WTC11 (cell line): Measurements from ENCODE around the gene PCDHGA1. TPM values are rescaled to one million over a fixed set of nuclear protein-coding genes. Genes with fewer than 3 reads are reported as not detected.
"Not testable (repeated sequence)": the region's sequence is repeated elsewhere in the genome, so short reads cannot be mapped to it uniquely, and the experiment has no call there.

Experiments
- ATAC-seq: fragments of 200-7000 bp; cut with Tn5 transposase; 2 replicates; pipeline ENCODE4 v1.10.0; 2021; ENCODE audit warnings: mild to moderate bottlenecking, moderate library complexity
- CTCF ChIA-PET: fragments of 300-600 bp; sonication (Branson Sonifier 250); formaldehyde crosslinking; loops from one replicate; lab custom pipeline; 2021; ENCODE audit warnings: antibody characterized with exemption; lab: Charles Lee
- POLR2A ChIA-PET: fragments of 350-600 bp; sonication (Branson Sonifier 250); formaldehyde crosslinking; loops from one replicate; lab custom pipeline; 2021; ENCODE audit warnings: antibody characterized with exemption; lab: Charles Lee
- DNase-seq: peaks from one replicate; pipeline ENCODE4 v3.0.0; 2021; ENCODE audit warnings: low spot score
- H3K27ac Mint-ChIP-seq: 2 replicates; pipeline ENCODE4 v1.8.0; 2021; ENCODE audit warnings: mixed read lengths
- H3K27me3 Mint-ChIP-seq: 2 replicates; pipeline ENCODE4 v1.8.0; 2021; ENCODE audit warnings: low read depth, mild to moderate bottlenecking, moderate library complexity, mixed read lengths
- H3K36me3 Mint-ChIP-seq: 2 replicates; pipeline ENCODE4 v1.8.0; 2021; ENCODE audit warnings: mixed read lengths
- H3K4me1 Mint-ChIP-seq: 2 replicates; pipeline ENCODE4 v1.8.0; 2022; ENCODE audit warnings: mixed read lengths
- H3K4me3 Mint-ChIP-seq: 2 replicates; pipeline ENCODE4 v1.8.0; 2021; ENCODE audit warnings: mild to moderate bottlenecking, moderate library complexity, mixed read lengths
- H3K9me3 Mint-ChIP-seq: 2 replicates; pipeline ENCODE4 v1.8.0; 2021; ENCODE audit warnings: mixed read lengths
- ATF1 ChIP-seq: sonication (generic); formaldehyde crosslinking; IDR thresholded peaks from 2 replicates; pipeline ENCODE4 v1.8.1; 2023; ENCODE audit warnings: mild to moderate bottlenecking, moderate library complexity, missing genetic modification reagents
- CREB1 ChIP-seq: sonication (generic); formaldehyde crosslinking; IDR thresholded peaks from 2 replicates; pipeline ENCODE4 v1.8.0; 2023; ENCODE audit warnings: mild to moderate bottlenecking, missing genetic modification reagents
- EMX1 ChIP-seq: fragments of 250-450 bp; sonication (Bioruptor Pico); IDR thresholded peaks from 2 replicates; pipeline ENCODE4 v1.8.0; 2021; ENCODE audit warnings: mild to moderate bottlenecking
- FOXP1 ChIP-seq: sonication (generic); formaldehyde crosslinking; IDR thresholded peaks from 2 replicates; pipeline ENCODE4 v1.8.0; 2022; ENCODE audit warnings: missing genetic modification reagents, mild to moderate bottlenecking, moderate library complexity, borderline replicate concordance
- GRHL2 ChIP-seq: fragments of 250-450 bp; sonication (Bioruptor Pico); IDR thresholded peaks from 2 replicates; pipeline ENCODE4 v1.8.0; 2022; ENCODE audit warnings: mild to moderate bottlenecking, moderate library complexity; ENCODE audit not compliant: insufficient replicate concordance, severe bottlenecking
- GTF2I ChIP-seq: fragments of 250-450 bp; sonication (Bioruptor Pico); conservative IDR thresholded peaks from 2 replicates; pipeline ENCODE4 v1.4.0; 2021; ENCODE audit warnings: mild to moderate bottlenecking
- NR1H2 ChIP-seq: sonication (generic); formaldehyde crosslinking; IDR thresholded peaks from 2 replicates; pipeline ENCODE4 v1.9.0; 2021; ENCODE audit warnings: mild to moderate bottlenecking, moderate library complexity, missing genetic modification reagents
- SP1 ChIP-seq: sonication (generic); formaldehyde crosslinking; conservative IDR thresholded peaks from 2 replicates; pipeline ENCODE4 v1.8.1; 2022; ENCODE audit warnings: missing genetic modification reagents
- TCF7 ChIP-seq: sonication (generic); formaldehyde crosslinking; IDR thresholded peaks from 2 replicates; pipeline ENCODE4 v1.8.0; 2022; ENCODE audit warnings: mild to moderate bottlenecking, low read depth, missing genetic modification reagents, moderate library complexity
- TEAD1 ChIP-seq: sonication (generic); formaldehyde crosslinking; IDR thresholded peaks from 2 replicates; pipeline ENCODE4 v1.8.0; 2022; ENCODE audit warnings: mild to moderate bottlenecking, missing genetic modification reagents
- total RNA-seq: library from RNA; stranded (reverse); gene quantifications from 3 replicates; pipeline ENCODE4 v1.2.3, GENCODE V29; 2021
- TF ChIP-seq, protein P1 (sequence below): sonication (generic); formaldehyde crosslinking; IDR thresholded peaks from 2 replicates; pipeline ENCODE4 v1.8.0; 2022; ENCODE audit warnings: mild to moderate bottlenecking, missing genetic modification reagents
- TF ChIP-seq, protein P2 (sequence below): fragments of 250-450 bp; sonication (Bioruptor Pico); IDR thresholded peaks from 2 replicates; pipeline ENCODE4 v1.9.0; 2021; ENCODE audit warnings: mild to moderate bottlenecking, borderline replicate concordance
- TF ChIP-seq, protein P3 (sequence below): sonication (generic); formaldehyde crosslinking; IDR thresholded peaks from 2 replicates; pipeline ENCODE4 v1.8.1; 2022; ENCODE audit warnings: low read depth, mild to moderate bottlenecking, moderate library complexity, missing genetic modification reagents, borderline replicate concordance
- TF ChIP-seq, protein P4 (sequence below): fragments of 250-450 bp; sonication (Bioruptor Pico); IDR thresholded peaks from 2 replicates; pipeline ENCODE4 v2.1.2; 2022; ENCODE audit warnings: mild to moderate bottlenecking, moderate library complexity
- TF ChIP-seq, protein P5 (sequence below): sonication (generic); formaldehyde crosslinking; IDR thresholded peaks from 2 replicates; pipeline ENCODE4 v1.8.1; 2022; ENCODE audit warnings: mild to moderate bottlenecking, moderate library complexity, missing genetic modification reagents
- TF ChIP-seq, protein P6 (sequence below): sonication (generic); formaldehyde crosslinking; IDR thresholded peaks from 2 replicates; pipeline ENCODE4 v1.8.0; 2023; ENCODE audit warnings: missing genetic modification reagents
- TF ChIP-seq, protein P7 (sequence below): sonication (generic); formaldehyde crosslinking; IDR thresholded peaks from 2 replicates; pipeline ENCODE4 v1.8.0; 2022; ENCODE audit warnings: mild to moderate bottlenecking, missing genetic modification reagents

Gene PCDHGA1
- total RNA-seq, 1 experiment from 2014 or later, result 1.5 TPM

DNA sequence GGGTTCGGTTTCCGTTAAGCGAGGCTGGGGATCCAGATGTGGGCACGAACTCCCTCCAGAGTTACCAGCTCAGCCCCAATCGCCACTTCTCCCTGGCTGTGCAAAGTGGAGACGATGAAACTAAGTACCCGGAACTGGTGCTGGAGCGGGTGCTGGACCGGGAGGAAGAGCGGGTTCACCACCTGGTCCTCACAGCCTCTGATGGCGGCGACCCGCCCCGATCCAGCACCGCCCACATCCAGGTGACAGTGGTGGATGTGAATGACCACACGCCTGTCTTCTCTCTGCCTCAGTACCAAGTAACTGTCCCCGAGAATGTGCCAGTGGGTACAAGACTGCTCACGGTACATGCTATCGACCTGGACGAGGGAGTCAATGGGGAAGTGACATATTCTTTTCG lies 53.0 kb downstream of the PCDHGA1 start (continued):
- TF ChIP-seq, protein P1, sequence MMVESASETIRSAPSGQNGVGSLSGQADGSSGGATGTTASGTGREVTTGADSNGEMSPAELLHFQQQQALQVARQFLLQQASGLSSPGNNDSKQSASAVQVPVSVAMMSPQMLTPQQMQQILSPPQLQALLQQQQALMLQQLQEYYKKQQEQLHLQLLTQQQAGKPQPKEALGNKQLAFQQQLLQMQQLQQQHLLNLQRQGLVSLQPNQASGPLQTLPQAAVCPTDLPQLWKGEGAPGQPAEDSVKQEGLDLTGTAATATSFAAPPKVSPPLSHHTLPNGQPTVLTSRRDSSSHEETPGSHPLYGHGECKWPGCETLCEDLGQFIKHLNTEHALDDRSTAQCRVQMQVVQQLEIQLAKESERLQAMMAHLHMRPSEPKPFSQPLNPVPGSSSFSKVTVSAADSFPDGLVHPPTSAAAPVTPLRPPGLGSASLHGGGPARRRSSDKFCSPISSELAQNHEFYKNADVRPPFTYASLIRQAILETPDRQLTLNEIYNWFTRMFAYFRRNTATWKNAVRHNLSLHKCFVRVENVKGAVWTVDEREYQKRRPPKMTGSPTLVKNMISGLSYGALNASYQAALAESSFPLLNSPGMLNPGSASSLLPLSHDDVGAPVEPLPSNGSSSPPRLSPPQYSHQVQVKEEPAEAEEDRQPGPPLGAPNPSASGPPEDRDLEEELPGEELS (CRISPR knock-in tag), result no peak
- TF ChIP-seq, protein P2, sequence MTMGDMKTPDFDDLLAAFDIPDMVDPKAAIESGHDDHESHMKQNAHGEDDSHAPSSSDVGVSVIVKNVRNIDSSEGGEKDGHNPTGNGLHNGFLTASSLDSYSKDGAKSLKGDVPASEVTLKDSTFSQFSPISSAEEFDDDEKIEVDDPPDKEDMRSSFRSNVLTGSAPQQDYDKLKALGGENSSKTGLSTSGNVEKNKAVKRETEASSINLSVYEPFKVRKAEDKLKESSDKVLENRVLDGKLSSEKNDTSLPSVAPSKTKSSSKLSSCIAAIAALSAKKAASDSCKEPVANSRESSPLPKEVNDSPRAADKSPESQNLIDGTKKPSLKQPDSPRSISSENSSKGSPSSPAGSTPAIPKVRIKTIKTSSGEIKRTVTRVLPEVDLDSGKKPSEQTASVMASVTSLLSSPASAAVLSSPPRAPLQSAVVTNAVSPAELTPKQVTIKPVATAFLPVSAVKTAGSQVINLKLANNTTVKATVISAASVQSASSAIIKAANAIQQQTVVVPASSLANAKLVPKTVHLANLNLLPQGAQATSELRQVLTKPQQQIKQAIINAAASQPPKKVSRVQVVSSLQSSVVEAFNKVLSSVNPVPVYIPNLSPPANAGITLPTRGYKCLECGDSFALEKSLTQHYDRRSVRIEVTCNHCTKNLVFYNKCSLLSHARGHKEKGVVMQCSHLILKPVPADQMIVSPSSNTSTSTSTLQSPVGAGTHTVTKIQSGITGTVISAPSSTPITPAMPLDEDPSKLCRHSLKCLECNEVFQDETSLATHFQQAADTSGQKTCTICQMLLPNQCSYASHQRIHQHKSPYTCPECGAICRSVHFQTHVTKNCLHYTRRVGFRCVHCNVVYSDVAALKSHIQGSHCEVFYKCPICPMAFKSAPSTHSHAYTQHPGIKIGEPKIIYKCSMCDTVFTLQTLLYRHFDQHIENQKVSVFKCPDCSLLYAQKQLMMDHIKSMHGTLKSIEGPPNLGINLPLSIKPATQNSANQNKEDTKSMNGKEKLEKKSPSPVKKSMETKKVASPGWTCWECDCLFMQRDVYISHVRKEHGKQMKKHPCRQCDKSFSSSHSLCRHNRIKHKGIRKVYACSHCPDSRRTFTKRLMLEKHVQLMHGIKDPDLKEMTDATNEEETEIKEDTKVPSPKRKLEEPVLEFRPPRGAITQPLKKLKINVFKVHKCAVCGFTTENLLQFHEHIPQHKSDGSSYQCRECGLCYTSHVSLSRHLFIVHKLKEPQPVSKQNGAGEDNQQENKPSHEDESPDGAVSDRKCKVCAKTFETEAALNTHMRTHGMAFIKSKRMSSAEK (CRISPR knock-in tag), result no peak
- TF ChIP-seq TEAD1 (CRISPR knock-in tag) (no peak), NR1H2 (CRISPR knock-in tag) (no peak), CREB1 (no peak)
- TF ChIP-seq, all 79 proteins: peak for 0

DNA sequence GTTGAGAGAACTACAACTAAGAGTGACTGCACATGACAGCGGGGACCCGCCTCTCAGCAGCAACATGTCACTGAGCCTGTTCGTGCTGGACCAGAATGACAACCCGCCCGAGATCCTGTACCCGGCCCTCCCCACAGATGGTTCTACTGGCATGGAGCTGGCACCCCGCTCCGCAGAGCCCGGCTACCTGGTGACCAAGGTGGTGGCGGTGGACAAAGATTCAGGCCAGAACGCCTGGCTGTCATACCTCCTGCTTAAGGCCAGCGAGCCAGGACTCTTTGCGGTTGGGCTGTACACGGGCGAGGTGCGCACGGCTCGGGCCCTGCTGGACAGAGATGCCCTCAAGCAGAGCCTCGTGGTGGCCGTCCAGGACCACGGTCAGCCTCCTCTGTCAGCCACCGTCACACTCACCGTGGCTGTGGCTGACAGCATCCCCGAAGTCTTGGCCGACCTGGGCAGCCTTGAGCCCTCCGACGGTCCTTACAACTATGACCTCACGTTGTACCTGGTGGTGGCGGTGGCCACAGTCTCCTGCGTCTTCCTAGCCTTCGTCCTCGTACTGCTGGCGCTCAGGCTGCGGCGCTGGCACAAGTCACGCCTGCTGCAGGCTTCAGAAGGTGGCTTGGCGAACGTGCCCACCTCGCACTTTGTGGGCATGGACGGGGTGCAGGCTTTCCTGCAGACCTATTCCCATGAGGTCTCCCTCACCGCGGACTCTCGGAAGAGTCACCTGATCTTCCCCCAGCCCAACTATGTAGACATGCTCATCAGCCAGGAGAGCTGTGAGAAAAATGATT lies 54.4 kb downstream of the PCDHGA1 start:
- CTCF ChIA-PET, result interaction anchor here (1.3 kb wide), 1 partner anchor 28 kb away, joined by 3 read pairs; the partner anchor contains the start of gene PCDHGA10
- TF ChIP-seq SP1 (CRISPR knock-in tag) (no peak), EMX1 (CRISPR knock-in tag) (no peak), TCF7 (CRISPR knock-in tag) (no peak), GTF2I (CRISPR knock-in tag) (no peak), ATF1 (CRISPR knock-in tag) (no peak), GRHL2 (CRISPR knock-in tag) (no peak), FOXP1 (no peak)
- TF ChIP-seq, protein P3, sequence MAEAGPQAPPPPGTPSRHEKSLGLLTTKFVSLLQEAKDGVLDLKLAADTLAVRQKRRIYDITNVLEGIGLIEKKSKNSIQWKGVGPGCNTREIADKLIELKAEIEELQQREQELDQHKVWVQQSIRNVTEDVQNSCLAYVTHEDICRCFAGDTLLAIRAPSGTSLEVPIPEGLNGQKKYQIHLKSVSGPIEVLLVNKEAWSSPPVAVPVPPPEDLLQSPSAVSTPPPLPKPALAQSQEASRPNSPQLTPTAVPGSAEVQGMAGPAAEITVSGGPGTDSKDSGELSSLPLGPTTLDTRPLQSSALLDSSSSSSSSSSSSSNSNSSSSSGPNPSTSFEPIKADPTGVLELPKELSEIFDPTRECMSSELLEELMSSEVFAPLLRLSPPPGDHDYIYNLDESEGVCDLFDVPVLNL, result no peak
- TF ChIP-seq, protein P4, sequence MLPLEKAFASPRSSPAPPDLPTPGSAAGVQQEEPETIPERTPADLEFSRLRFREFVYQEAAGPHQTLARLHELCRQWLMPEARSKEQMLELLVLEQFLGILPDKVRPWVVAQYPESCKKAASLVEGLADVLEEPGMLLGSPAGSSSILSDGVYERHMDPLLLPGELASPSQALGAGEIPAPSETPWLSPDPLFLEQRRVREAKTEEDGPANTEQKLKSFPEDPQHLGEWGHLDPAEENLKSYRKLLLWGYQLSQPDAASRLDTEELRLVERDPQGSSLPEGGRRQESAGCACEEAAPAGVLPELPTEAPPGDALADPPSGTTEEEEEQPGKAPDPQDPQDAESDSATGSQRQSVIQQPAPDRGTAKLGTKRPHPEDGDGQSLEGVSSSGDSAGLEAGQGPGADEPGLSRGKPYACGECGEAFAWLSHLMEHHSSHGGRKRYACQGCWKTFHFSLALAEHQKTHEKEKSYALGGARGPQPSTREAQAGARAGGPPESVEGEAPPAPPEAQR (CRISPR knock-in tag), result no peak
- TF ChIP-seq, protein P5, sequence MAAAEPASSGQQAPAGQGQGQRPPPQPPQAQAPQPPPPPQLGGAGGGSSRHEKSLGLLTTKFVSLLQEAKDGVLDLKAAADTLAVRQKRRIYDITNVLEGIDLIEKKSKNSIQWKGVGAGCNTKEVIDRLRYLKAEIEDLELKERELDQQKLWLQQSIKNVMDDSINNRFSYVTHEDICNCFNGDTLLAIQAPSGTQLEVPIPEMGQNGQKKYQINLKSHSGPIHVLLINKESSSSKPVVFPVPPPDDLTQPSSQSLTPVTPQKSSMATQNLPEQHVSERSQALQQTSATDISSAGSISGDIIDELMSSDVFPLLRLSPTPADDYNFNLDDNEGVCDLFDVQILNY (CRISPR knock-in tag), result no peak
- TF ChIP-seq, protein P6, sequence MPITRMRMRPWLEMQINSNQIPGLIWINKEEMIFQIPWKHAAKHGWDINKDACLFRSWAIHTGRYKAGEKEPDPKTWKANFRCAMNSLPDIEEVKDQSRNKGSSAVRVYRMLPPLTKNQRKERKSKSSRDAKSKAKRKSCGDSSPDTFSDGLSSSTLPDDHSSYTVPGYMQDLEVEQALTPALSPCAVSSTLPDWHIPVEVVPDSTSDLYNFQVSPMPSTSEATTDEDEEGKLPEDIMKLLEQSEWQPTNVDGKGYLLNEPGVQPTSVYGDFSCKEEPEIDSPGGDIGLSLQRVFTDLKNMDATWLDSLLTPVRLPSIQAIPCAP (CRISPR knock-in tag), result no peak
- TF ChIP-seq, protein P7, sequence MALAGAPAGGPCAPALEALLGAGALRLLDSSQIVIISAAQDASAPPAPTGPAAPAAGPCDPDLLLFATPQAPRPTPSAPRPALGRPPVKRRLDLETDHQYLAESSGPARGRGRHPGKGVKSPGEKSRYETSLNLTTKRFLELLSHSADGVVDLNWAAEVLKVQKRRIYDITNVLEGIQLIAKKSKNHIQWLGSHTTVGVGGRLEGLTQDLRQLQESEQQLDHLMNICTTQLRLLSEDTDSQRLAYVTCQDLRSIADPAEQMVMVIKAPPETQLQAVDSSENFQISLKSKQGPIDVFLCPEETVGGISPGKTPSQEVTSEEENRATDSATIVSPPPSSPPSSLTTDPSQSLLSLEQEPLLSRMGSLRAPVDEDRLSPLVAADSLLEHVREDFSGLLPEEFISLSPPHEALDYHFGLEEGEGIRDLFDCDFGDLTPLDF (CRISPR knock-in tag), result no peak
- DNase-seq (no peak), ATAC-seq (no peak)
- H3K9me3 Mint-ChIP-seq, result peaks cover 58% of the 10 kb centered on the region
- peaks cover 33% of the 10 kb centered on the region for H3K27me3 Mint-ChIP-seq
- 0 out of 2 replicates have a peak, but pooled peaks cover 3% of the 10 kb centered on the region for H3K4me1 Mint-ChIP-seq
- POLR2A ChIA-PET, result no interaction called here
- no peak overlapping the region for H3K4me3 Mint-ChIP-seq
- H3K36me3 Mint-ChIP-seq, result peaks cover 46% of the 10 kb centered on the region
- no peak overlapping the region for H3K27ac Mint-ChIP-seq

DNA sequence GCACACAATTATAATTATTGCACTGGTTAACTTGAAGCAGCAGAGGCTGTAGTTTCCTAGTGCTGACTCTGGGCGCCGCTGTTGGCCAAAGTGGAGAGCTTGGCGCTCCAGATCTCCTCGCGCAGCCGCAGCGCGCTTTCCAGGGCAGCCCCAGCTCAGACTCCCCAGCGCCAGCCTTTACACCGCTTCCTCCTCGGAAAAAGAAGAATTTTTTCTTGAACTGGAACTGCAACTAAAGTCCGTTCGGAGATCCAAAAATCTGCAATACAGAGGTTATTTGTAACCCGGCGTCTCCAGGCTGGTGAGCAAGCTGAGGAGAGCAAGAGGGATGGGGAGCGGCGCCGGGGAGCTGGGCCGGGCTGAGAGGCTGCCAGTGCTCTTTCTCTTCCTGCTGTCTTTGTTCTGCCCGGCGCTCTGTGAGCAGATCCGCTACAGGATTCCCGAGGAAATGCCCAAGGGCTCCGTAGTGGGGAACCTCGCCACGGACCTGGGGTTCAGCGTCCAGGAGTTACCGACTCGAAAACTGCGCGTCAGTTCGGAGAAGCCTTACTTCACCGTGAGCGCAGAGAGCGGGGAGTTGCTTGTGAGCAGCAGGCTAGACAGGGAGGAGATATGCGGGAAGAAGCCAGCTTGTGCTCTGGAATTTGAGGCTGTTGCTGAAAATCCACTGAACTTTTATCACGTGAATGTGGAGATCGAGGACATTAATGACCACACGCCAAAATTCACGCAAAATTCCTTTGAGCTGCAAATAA lies 57.4 kb downstream of the PCDHGA1 start, which contains the start of gene PCDHGB4:
Gene PCDHGB4, plus strand, starts transcription at position 142 of the 755 bp plus-strand sequence. Its CDS starts 187 bp downstream, at position 329.
- H3K4me1 Mint-ChIP-seq, POLR2A ChIA-PET, H3K27ac Mint-ChIP-seq: not testable (repeated sequence)
- H3K4me3 Mint-ChIP-seq, result peak within 1 kb of the TSS; percentile 81
- ATAC-seq, result peak; percentile 96
- H3K36me3 Mint-ChIP-seq, result peaks cover 63% of the 10 kb centered on the region
- CTCF ChIA-PET, result interaction anchor here (0.6 to 3.0 kb wide), 43 partner anchors 9 to 665 kb away, joined by 3 to 24 read pairs (median 5); partner anchors contain the start of genes PCDHB14, PCDHB15, PCDHB16 and PCDHB4
- peaks cover 69% of the 10 kb centered on the region for H3K9me3 Mint-ChIP-seq
- H3K27me3 Mint-ChIP-seq, result peaks cover 37% of the 10 kb centered on the region
- DNase-seq, result peak; percentile 80
